ENCODE results near the gene PCID2. TPM values are rescaled to one million over a fixed set of nuclear protein-coding genes. Genes with fewer than 3 reads are reported as not detected.
A peak's percentile ranks its signal among the peaks of the same experiment; 100 is the strongest.

Gene PCID2
- total and polyA plus RNA-seq, 2 of the 13 experiments (the other 11 are each of a cell fraction or from before 2014, with no cell fraction given) = 65.0 to 111 TPM

- TF ChIP-seq NFAT5 (CRISPR knock-in tag; IDR thresholded peaks at IDR 0.05) (peak; percentile 55; the same call in 1 of the 2 replicates), ZZZ3 (CRISPR knock-in tag; IDR thresholded peaks at IDR 0.05; ENCODE audit: borderline replicate concordance) (peak; percentile 49; the same call in 1 of the 2 replicates), PLSCR1 (CRISPR knock-in tag; IDR thresholded peaks at IDR 0.05; ENCODE audit: borderline replicate concordance) (0 out of 2 replicates have a peak, but pooled peaks have one; percentile 75), ZNF83 (CRISPR knock-in tag; IDR thresholded peaks at IDR 0.05; ENCODE audit: borderline replicate concordance) (peak; percentile 35; the same call in 1 of the 2 replicates), ZNF263 (CRISPR knock-in tag; IDR thresholded peaks at IDR 0.05) (0 out of 2 replicates have a peak, but pooled peaks have one; percentile 12), ZNF331 (CRISPR knock-in tag; IDR thresholded peaks at IDR 0.05) (no peak), ZNF260 (CRISPR knock-in tag; IDR thresholded peaks at IDR 0.05; ENCODE audit: borderline replicate concordance, low read depth) (0 out of 2 replicates have a peak, but pooled peaks have one; percentile 18), GTF3A (CRISPR knock-in tag; conservative IDR thresholded peaks at IDR 0.05) (peak; percentile 92), ZNF781 (CRISPR knock-in tag; IDR thresholded peaks at IDR 0.05; ENCODE audit: borderline replicate concordance, not compliant biosample characterization) (no peak), ZSCAN31 (CRISPR knock-in tag; IDR thresholded peaks at IDR 0.05; ENCODE audit: low read depth) (0 out of 2 replicates have a peak, but pooled peaks have one; percentile 62), ZBTB26 (CRISPR knock-in tag; IDR thresholded peaks at IDR 0.05; ENCODE audit: borderline replicate concordance) (peak; percentile 2; the same call in 1 of the 2 replicates), ZNF550 (CRISPR knock-in tag; IDR thresholded peaks at IDR 0.05; ENCODE audit: borderline replicate concordance) (0 out of 2 replicates have a peak, but pooled peaks have one; percentile 4), STAG1 (CRISPR knock-in tag; IDR thresholded peaks at IDR 0.05) (0 out of 2 replicates have a peak, but pooled peaks have one; percentile 2), ZNF512 (CRISPR knock-in tag; IDR thresholded peaks at IDR 0.05) (0 out of 2 replicates have a peak, but pooled peaks have one; percentile 14), ZNF34 (CRISPR knock-in tag; IDR thresholded peaks at IDR 0.05; ENCODE audit: borderline replicate concordance) (peak; percentile 83; the same call in 1 of the 2 replicates), KDM5B (CRISPR knock-in tag; IDR thresholded peaks at IDR 0.05; ENCODE audit: borderline replicate concordance) (no peak; the same call in 1 of the 2 replicates), FOXM1 (CRISPR knock-in tag; IDR thresholded peaks at IDR 0.05) (peak; percentile 48; the same call in 1 of the 2 replicates), PAWR (CRISPR knock-in tag; IDR thresholded peaks at IDR 0.05; ENCODE audit: borderline replicate concordance) (peak; percentile 59; the same call in 1 of the 2 replicates)
Measured at GRCh38 chr13:113207890-113208420, 514 bp downstream of the PCID2 start (continued).

All from HepG2 (cell line).